HG03066 (cell line): ENCODE data around the gene GAS6.
"Not testable (repeated sequence)": the region's sequence is repeated elsewhere in the genome, so short reads cannot be mapped to it uniquely, and the experiment has no call there.

ENCODE experiments used
- ATAC-seq: cut with Tn5 transposase; IDR thresholded peaks from one replicate; pipeline ENCODE4 v1.9.1; 2021; ENCODE audit warnings: low read depth; ENCODE audit not compliant: unreplicated experiment

GAS6 gene

DNA sequence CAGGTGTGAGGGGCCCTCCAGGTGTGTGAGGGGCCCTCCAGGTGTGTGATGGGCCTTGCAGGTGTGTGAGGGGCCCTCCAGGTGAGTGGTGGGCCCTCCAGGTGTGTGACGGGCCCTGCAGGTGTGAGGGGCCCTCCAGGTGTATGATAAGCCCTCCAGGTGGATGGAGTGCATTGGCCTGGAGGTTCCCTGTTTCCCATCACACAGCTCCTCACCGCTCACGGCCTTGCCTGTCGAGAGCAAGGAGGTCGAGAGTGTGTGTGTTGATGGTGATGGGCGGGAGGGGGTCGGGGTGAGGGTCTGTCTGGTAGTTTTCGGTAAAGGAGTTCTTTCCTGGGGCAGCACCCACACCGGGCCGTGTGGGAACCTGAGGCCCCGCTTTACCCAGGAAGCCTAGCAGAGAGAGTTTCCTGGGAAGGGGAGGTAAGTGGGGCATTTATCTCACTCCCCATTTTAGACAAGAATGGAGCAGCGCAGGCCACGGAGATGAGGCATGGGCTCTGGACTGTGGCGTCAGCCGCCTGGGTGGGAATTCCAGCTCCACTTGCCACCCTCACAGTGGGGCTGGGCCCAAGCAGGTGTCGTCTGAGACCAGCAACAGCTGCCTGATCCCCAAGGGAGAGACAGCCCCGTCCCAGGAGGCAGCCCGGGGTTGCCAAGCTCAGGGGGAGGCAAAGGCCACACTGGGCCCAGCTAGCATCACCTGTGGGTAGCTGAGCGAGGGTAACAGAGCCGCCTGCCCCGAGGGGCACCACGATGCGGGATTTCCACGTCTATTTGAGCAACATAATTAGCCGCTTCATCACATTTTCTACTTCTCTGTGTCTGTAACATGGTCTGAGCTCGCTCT is 10.9 kb upstream of the GAS6 start:
- ATAC-seq, result no peak

DNA sequence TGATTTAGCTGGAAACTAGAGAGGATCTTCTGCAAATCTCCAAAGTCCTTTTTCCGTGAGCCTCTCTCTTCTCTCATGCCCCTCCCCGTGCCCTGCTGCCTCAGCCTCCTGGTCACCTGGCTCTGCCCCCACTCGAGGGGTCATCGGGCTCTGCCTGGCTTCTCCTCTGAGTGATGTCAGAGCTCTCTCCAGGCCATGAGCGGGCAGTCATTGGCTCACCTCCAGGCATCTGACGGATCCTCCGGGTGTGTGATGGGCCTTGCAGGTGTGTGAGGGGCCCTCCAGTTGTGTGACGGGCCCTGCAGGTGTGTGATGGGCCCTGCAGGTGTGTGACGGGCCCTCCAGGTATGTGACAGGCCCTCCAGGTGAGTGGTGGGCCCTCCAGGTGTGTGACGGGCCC is 10.3 kb upstream of the GAS6 start:
- ATAC-seq, result no peak

DNA sequence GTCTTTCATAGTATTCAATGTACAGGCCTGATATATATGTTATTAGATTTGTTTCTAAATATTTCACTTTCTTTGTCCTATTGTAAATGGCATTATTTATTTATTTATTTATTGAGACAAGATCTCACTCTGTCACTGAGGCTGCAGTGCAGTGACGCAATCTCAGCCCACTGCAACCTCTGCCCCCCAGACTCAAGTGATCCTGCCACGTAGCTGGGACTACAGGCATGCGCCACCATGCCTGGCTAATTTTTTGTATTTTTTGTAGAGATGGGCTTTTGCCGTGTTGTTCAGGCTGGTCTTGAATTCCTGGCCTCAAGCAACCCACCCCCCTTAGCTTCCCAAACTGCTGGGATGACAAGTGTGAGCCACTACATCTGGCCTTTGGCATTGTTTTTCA is 5.4 kb upstream of the GAS6 start:
- ATAC-seq, result no peak

DNA sequence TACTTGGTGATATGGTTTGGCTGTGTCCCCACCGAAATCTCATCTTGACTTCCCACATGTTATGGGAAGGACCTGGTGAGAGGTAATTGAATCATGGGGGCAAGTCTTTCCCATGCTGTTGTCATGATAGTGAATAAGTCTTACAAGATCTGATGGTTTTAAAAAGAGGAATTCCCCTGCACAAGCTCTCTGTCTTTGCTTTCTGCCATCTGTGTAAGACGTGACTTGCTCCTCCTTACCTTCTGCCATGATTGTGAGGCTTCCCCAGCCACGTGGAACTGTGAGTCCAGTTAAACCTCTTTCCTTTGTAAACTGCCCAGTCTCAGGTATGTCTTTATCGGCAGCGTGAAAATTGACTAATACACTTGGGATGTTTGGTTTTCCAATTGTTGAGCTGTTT is 4.0 kb upstream of the GAS6 start:
- ATAC-seq, result not testable (repeated sequence)

DNA sequence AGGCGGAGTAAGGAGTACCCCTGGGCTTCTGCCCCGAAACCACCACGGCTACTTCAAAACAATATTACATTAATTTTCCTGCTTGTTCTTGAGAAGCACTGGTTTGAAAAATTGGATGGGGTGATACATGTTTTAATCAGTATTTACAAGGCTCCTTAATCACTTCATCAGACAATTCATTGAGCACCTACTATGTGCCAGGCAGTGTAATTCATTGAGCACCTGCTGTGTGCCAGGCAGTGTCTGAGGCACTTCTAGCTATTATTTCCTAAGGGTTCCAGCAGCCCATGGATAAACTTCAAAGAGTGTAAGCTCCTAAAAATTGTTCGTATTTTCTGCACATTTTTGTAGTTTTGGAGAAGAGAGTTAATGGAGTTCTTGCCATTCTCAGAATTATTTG is 1.6 kb upstream of the GAS6 start:
- no peak for ATAC-seq

DNA sequence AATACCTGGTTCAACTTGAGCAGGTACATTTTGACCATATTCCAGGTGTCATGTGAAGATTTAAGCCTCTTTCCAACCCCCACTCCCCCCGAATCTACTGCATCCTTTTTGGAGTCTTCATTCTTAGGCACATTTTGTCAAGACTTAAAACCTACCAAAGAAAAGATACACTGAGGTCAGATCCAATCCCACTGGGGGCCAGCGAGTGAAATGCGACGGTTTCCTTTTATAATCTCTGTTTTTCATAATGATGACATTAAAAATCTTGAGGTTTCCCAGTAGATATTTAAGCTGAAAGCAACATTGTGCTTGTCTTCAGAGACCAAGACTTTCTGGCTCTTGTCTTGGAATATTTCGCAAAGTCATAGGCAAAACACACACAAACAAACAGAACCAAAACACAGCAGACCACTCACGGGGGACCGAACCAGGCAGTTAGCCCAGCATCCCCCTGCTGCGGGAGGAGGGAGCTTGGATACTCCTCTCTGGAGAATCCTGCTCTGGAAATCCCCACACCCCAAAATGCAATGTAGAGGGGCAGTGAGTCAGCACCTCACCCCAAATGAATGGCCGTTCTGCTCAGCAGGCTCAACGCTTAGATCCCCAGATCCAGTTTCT is 506 bp upstream of the GAS6 start:
- ATAC-seq, result no peak

DNA sequence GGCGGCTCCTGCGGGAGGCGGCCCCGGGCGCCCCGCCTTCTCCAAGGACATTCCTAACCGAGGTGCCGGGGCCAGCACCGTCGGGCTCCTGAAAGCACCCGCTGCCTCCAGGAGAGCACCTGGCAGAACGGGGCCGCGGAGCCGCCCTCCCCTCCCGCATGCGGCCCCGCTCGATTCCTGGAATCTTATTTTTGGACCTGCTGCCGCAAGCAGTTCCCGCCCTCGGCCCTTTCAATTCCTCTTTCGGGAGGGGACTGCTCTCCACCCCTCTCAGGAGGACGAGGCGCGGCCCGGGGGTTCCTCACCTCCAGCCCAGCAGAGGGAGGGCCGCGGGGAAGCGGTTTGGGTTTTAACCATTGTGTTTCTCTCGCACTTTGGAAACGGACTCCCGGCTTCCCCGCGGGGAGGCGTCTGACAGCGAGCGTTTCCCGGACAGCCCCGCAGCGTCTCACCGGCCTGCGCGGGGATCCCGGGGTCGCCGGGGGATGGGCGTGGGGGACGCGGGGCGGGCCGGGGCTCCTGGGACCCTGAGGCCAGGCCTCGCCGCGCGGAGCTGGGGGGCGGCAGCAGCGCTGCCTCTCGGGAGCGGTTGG is 849 bp downstream of the GAS6 start:
- ATAC-seq, result no peak

DNA sequence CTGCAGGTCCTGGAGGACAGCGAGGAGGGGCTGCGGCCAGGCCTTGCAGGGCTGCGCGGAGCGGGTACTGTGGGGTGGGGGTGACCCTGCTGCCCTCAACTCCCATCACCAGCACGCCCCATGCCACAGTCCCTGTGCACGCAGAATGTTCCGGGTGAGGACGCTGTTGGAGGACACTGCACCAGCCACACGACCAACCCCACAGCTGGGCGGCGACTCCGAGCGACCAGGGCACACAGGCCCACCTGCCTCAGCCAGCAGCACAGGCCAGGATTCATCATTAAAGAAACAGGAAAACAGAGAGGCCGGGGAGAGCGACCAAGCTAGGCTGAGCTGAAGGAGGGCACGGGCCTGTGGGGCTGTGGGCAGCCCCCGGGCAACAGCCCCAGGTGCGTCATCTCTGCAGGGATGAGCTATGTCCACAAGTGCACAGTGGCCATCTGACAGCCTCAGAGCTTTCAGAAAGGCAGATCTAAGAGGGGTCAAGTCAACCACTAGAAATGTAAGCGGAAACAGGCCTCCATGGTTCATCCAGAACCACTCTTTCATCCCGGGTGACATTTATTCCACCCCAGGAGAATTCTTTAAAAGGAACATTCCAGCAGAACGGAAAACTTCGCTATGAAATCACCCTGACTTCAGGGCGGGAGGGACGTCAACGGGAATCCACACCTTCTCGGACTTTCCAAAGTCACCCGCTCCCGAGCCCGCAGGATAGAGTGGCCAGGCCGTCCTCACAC is 1.5 kb downstream of the GAS6 start:
- ATAC-seq, result no peak

DNA sequence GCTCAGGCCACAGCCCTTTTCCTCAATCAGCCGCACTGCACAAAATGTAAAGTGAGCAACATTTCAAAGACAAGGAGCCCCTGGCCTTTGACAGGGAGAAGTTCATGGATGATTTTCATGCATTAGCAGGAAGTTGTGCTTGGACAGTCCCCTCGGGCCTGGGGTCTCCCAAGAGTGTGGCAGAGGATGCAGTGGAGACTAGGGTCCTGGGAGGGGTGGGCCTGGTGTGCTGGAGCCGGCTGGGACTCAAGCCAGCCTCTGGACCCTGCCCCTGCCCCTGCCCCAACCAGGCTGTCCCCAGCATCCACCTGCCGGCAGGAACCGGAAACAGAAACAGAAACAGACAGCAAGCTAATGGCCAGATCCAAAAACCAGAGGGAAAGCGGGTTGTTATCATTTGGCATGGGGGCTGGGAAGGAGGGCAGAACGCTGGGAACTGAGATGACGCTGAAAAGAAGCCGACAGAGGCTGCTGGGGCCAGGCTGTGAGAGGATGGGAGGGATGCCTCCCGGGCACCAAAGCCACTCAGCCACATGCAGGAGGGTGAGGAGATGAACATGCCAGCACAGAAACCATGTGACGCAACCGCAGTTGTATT is 2.3 kb downstream of the GAS6 start:
- ATAC-seq, result no peak

DNA sequence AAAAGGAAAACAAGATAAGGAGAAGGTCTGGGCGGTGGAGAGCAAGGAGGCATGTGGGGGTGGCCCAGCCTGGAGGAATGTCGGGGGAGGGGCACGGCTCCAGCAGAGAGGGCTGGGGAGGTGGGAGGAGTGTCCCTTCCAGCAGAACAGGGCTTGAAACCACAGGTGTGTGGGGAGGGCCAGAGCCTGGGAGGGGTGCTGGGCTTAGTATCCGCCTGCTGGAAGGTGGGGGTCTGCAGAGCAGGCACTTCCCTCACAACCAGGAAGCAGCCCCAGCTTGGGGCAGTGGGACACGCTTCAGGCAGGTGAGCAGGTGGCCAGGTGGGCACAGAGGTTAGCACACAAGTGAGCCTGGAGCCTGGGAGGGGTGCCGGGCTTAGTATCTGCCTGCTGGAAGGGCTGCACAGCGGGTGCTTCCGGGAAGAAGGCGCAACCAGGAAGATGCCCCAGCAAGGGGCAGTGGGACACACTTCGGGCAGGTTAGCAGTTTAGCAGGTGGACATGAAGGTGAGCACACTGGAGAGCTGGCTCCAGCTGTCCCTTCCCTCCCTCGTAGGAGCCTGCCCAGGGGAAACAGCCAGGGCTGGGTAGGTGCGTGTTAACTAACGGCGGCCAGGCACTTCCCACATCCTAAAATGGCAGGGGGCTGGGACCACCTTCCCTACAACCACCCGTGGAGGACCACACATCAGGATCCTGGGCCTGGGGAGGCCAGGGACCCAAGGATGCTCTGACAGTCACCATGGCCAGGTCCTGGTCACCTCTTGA is 3.0 kb downstream of the GAS6 start:
- ATAC-seq, result no peak

DNA sequence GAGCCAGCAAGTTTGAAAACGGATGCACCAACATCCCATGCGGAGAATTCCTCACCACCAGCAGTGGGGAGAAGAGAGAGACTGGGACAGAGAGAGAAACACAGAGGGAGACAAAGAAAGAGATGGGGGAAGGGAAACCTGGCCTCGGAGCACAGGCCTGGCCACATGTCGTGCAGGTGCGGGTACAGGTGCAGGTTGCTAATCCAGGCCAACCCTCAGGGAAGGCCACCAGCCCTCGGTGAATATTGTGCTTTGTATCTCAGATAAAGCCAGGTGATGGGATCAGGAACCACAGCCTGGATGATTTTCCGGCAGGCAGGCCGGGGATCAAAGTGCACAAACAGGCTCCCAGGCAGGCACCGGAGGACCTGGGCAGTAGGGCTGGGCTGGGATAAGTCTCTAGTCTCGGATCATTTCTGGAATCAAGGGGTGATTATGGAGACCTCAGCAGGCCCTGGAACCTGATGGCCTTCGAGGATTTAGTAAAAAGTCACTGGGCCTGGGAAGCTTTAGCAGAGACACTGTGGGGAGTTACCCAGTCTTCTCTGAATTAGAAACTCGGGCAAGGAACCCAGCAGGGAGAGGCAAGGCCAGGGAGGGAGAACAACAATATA is 3.7 kb downstream of the GAS6 start:
- no peak for ATAC-seq

DNA sequence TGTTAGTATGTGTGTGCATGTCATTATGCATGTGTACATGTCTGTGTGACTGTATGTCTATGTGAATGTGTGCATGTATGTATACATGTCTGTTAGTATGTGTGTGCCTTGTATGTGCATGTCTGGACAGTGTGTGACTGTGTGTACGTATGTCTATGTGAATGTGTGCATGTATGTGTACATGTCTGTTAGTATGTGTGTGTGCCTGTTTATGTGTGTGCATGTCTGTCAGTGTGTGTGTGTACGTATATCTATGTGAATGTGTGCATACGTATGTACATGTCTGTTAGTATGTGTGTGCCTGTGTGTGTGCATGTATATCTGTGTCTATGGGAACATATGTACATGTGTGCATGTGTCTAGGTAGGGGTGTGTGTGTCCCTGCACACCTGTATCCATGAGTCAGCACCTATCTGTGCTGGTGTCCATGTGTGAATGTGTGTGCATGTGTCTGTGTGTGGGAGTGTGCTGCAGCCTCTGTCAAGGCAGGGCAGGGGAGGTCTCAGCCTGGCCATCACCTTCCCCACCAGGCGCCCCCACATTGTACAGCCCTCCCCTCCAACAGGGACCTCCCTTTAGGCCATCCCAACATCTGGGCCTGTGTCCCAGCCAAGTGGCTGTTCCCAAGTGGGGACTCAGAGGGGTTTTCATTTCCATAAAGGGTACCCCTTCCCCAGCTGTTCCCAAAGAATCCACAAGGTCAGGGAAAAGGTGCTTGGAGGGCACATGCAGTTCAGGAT is 4.4 kb downstream of the GAS6 start:
- ATAC-seq, result no peak

DNA sequence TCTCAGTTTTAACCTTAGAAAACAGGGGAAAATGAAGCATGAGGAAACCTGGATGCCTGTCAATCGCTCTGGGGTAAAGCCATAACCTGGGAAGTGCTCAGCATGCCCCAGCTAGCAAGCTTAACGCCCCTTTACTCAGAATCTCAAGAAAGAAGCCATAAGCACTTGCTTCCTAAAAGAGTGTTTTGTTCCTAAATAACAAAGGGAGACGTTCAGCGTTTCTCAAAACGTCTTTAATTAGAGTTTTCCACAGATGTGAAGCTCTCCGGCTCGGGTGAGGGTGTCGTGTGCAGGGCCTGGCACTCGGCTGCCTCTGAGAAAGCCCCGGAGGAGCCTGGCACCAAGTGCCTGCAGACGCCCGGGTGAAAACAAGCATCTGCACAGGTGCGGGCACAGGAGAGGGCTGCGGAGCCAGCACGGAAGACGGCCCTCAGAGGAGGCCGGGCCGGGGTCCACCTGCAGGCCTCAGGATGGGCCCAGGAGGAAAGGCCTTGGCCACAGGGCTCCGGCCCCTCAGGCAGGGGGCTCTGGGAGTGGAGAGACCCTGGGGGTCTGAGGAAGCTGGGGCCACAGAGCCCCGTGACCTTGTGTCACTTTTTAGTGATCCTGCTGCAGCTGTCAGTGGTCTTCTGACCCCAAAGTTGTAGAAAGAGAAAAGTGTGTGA is 6.2 kb downstream of the GAS6 start:
- ATAC-seq, result no peak

DNA sequence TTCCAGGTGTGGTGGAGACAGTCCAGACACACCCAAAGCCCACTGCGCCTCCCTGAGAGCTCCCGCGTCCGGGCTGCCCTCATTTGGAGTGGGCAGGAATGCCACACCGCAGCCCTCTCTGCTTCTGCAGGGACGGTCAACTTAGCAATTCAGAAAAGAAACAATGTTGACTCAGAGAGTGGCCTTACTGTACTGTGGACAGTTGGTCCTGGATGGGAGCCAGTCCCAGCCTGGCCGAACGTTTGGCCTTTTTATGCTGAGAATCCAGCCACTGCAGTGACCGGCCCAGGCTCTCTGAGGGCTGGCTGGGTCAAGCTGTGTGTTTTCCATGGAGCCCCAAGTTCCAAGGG is 7.2 kb downstream of the GAS6 start:
- no peak for ATAC-seq

DNA sequence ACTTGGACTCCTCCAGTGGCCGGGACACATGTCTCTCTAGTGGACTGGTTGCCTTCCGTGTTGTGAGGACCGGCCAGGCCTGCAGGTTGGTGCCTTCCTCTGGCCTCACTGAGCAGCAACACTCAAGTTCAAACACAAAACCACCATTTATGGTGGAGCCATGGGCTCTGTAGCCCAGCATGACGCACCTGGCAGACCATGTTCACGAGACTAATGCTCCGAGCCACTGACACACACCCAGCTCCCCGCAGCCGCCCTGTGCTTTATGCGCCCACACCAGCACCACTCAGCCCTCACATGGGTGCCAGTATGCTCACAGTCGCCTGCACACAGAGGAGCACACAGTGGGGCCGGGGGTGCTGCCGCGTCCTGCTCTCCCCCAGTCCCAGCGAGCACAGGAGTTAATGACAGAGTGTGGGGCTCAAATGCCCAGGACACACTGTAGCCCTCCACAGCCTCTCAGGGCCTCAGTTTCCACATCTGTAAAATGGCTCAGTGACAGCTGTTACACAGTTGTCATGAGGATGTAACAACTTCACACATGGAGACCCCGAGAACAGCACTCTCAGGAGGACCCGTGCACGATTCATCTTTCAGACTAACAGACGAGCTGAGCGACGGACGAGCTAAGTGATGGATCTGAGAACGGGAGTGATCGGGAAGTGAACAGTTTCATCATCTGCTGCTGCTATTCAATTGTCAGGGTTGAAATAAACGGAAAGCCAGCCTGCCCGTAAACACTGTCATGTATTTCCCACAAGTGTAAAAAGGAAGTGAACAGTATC is 7.8 kb downstream of the GAS6 start:
- ATAC-seq, result no peak

DNA sequence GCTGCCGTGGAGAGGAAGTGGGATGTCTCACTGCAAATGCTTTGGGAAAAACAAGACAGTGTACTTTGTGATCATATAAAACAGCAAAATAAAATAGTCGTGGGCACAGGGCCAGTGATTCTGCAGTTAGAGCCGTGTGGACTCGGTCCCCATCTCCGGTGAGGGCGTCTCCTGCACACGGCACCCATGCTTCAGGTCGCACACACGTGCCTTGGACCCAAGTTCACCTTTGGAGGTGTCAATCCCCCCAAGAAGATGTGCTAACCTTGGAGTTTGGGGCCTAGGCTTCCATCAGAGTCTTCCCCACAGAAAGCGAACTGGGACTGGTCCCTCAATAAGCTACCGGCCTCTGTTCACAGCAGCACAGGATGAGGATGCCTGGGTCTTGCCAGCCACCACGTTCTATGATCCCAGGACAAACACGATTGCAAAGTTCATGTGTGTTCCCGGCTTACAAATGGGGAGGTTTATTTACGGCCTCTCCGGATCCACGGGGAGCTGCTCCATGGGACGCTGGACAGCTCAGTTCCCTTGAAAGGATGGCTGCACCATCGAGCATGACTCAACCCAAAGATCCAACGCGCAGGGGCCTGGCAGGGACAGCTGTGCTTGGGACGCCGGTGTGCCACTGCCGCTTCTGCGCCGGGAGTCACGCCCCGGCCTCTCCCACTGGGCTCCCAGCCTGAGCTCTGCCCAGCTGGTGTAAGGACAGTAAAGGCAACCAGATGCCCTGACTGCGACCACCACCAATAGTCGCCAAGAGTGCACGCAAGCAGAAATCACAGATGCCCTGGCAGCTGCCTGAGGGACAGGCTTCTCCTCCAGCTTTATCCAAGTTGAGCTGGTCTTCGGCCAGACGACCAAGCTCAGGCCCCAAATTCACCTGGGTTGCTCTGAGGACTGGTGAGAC is 8.6 kb downstream of the GAS6 start:
- ATAC-seq, result no peak
